NCI-H2107 treated with DMSO at 0.1 percent for 48 hours (cell line): ENCODE measurements around the gene PAXX.
"Not testable (repeated sequence)": the region's sequence is repeated elsewhere in the genome, so short reads cannot be mapped to it uniquely, and the experiment has no call there.

Experiments
- DNase-seq: peaks from one replicate; lab custom pipeline; 2025; ENCODE audit not compliant: unreplicated experiment; lab: John Stamatoyannopoulos, UW

PAXX gene

DNA sequence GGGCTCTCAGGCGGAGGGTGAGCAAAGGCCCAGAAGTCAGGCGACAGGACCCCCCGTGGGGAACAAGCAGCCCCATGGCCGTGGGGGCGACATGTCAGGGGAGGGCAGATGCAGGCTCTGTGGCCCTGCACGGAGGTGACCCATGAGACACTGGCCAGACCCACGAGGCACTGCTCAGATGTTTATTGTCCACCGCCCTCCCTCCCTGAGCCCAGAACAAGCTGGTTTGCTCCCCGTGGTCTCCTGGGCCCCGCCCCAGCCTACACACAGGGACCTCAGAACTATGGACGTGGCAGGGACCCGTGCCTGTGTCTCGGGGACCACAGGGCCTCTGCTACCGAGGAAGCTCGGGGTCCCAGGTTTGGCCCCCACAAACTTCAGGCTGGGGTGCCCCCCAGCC is 37.8 kb downstream of the PAXX start:
- no peak for DNase-seq

DNA sequence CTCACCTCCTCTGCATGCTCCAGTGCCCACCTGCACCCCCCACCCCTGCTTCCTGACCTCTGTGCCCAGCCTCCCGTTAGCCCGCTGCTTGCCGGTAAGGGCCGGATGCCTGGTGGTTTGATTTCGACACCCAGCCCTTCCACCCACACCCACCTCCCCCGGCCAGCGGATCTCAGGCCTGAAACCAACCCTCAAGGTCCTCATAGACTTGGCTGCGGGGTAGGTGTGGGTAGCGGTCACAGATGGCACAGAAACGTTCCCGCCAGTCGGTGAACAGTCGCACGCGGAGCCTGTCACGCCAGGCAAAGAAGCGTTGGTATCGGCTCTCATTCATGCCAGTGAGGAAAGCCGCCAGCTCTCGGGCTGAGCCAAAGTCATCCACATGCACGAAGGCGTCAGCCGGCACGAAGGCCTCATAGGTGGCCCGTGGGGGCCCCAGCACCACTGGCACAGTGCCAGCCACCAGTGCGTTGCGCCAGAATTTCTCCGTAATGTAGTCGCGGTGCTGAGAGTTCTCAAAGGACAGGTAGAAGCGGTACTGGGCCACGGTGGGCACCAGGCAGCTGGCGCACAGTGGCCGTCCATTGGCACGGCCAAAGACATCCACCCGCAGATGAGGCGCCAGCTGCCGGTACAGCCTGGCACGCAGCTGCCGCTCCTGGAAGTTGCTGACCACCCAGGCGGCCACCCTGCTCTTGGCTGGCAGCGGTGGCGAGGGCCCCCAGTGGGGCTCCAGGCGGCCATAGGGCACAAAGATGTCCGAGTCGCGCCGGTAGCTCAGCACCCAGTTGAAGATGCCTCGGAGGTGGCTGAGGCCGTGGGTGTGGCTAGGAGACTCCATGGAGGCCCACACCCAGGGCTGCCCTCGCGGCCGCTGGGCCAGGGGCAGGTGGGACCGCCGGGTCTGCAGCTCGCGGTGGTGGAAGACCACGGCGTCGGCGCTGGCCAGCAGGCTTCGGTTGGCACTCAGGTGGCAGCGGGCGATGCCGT is 38.6 kb downstream of the PAXX start:
- no peak for DNase-seq

DNA sequence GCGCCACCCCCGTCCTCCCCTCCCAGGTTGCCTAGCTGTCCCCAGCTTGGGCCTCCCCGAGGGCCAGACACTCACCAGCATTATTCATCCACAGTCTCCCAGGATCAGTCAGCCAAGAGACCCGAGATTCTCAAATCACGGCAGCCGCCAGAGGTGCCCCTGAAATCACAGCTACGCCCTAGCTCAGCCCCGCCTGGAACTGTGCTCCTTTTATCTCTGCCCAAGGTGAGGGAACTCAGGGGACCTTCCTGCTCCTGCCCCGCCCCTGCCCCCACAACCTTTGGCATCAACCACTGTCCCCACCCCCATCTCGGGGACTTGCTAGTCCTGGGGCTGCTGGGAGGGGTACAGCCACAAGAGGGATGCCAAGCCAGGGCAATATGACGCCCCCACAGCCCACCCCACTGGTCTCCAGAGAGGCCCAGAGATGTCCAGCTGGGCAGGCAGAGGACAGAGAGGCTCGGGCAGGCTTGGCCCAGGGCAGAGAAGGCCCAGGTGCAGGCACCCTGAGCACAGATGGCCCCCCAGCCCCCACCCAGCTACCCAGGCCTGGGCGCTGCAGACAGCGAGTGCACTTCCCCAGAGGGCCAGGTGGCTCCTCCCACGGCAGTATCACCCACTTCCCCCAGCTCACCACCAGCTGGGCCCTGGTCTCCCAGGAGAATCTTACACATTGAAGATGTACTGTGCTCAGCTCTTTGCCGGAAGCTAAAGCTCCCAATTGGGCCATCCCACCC is 39.9 kb downstream of the PAXX start, which contains the start of gene FUT7:
FUT7 (minus strand) TSS at position 185 of the 737 bp plus-strand sequence; CDS start at position 88, 97 bp downstream.
- no peak for DNase-seq

DNA sequence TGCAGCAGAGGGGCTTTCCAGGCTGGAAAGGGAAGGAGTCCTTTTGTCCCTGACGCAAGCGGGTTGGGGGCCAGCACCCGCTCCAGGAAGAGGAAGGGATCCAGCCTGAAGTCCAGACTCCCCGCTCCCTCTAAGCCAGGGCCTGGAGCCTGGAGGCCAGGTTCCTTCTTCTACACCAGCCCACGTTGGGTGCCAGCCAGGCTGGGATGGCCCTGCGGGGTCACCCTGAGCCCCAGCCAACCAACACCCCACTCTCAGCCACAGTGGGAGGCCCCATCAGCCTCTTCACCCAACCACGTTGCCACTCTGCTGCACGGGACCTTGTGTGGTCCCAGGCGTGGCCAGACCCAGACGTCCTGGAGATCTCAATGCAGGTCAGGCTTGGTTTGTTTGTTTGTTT is 40.6 kb downstream of the PAXX start:
- no peak for DNase-seq

DNA sequence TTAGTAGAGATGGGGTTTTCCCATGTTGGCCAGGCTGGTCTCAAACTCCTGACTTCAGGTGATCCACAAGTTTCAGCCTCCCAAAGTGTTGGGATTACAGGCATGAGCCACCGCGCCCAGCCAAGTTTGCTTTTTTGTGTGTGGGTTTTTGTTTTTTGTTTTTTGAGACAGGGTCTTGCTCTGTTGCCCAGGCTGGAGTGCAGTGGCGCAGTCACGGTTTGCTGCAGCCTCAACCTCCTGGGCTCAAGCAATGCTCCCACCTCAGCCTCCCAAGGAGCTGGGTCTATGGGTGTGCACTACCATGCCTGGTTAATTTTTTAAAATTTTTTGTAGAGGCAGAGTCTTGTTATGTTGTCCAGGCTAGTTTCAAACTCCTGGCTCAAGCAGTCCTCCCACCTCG is 41.3 kb downstream of the PAXX start:
- not testable (repeated sequence) for DNase-seq

DNA sequence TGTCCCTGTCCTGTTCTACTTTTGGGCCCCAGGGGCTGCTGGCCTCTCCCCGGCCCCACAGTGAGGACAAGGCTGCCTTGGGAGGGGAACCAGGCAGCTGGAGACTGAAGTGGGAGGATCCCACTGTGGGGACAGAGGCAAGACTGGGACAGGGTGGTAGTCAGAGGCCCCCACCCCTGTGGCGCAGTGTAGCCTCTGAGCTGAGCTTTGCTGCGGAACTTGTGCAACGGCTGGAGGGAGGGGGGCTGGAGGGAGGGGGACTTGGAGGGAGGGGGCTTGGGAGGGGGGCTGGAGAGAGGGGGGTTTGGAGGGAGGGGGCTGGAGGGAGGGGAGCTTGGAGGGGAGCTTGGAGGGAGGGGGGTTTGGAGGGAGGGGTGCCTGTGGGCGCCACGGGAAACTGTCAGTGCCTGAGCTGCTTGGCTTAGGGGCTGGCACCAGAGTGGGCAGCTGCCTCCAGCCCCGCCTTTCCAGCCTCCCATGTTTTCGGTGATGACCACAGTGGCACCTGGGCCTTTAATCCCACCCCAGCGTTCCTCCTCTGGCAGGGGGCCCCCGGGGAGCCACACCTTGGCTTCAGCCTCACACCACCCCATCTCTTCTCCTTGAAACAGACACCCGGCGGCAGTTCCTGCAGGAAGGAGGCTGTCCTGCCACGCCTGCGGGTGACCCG is 42.0 kb downstream of the PAXX start:
- no peak for DNase-seq

DNA sequence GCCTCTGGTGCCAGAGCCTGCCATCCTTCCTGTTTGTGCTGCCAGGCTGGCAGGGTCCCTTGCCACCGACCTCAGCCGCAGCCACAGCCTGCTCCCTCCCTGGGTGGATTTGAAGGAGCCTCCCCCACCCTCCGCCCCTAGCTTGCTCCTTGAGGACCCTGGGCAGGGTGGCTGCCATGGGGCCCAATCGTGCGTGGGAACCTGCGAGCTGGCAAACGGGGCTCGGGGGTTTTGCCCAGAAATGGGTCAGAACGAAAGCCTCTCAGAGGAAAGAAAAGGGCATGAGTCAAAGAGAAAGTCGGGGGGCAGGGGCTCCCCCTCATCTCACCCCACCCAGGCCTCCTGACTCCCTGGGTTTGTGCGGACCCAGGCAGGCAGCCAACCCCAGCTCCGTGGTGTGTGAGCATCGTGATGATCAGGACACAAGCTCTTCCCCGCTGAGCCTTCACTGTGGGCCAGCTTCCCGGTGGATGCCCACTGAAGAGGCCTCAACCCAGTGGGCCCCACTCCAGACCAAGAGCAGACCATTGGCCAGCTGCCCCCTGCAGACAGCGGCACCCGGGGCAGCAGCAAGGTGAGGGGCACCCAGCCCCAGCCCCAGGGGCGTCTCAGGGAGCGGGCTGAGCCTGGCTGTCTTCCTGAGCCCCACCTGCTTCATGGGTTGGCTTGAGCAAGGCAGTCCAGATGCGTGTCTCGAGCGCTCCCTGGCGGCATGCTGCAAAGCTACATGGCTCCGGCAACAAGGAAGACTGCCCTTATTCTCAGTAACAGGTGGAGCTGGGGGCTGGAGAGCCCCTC is 42.7 kb downstream of the PAXX start:
- peak; percentile 86 for DNase-seq

DNA sequence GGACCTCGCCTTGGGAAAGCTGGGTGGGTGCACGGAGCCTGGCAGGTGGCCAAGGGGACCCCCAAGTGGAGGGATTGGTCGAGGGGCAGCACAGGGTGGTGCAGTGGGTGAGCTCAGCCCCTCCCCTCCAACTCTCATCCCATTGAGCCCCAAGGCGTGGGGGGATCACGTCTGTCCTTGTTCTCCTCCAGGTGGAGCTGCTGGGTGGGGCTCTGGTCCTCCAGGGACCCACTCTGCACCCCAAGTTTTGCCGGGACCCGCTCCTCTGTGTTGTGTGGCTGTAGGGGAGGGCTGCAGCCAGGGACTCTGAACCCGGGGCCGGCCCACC is 43.2 kb downstream of the PAXX start:
- no peak for DNase-seq

DNA sequence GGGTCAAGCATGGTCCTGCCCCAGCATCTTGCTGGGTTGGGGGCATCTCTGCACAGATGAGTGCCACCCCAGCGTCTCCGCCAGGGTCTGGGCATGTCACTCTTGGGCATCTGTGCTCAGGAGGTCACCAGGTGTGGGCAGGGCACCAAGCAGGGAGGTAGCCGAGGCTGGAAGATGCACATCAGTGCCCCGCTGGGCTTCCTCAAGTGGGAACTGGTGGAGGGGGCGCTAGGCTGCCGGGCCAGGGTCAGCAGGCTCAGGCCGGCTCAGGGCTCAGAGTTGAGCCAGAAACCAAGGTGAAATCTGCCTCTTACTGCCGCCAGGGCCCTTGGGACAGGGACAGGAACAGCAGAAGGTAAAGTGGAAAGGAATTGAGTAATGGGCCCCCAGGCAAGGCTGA is 43.7 kb downstream of the PAXX start:
- no peak for DNase-seq

DNA sequence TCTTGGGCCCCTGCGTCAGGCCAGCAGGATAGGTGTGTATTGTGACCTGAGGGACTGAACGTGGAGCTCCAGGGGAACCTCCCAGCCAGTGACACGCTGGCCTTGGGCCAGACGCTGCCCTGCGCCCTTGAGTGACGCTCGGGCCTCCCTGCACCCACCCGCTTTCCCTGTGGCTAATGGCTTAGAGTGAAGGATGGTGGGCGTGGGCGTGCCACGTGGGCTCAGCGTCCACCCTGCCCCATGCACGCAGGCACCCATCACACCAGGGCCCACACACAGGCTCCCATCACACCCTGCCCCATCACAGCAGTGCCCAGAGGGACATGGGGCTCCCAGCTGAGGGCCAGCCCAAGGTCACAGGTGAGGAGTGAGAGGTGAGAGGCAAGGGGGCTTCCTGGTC is 44.8 kb downstream of the PAXX start:
- no peak for DNase-seq

DNA sequence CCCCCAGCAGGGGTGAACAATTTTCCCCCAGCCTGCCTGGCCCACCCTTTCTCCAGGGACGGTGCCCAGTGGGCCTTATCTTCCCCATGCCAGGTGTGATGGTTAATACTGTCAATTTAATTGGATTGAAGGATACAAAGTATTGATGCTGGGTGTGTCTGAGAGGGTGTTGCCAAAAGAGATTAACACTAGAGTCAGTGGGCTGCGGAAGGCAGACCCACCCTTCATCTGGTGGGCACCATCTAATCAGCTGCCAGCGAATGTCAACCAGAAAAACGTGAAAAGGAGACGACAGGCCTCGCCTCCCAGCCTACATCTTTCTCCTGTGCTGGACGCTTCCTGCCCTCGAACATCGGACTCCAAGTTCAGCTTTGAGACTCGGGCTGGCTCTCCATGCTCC is 45.3 kb downstream of the PAXX start:
- DNase-seq = no peak

DNA sequence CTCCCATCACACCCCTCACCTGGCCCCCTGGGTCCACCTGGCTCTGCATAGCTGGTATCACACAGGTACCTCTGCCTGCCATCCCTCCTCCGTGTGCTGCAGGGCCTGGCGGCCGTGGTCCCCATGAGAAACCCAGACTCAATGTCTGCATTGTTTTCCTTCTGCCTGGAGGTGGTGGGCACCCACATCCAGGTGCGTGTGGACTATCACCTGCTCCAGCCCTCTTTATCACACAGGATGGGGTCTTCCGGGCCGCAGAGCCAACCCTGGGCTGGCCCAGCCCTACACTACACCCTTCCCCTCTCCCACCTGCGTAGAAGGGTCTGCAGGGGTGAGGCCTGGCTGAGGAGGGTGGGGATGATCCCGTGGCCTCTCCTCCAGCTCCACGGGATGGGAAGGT is 46.7 kb downstream of the PAXX start:
- no peak for DNase-seq

DNA sequence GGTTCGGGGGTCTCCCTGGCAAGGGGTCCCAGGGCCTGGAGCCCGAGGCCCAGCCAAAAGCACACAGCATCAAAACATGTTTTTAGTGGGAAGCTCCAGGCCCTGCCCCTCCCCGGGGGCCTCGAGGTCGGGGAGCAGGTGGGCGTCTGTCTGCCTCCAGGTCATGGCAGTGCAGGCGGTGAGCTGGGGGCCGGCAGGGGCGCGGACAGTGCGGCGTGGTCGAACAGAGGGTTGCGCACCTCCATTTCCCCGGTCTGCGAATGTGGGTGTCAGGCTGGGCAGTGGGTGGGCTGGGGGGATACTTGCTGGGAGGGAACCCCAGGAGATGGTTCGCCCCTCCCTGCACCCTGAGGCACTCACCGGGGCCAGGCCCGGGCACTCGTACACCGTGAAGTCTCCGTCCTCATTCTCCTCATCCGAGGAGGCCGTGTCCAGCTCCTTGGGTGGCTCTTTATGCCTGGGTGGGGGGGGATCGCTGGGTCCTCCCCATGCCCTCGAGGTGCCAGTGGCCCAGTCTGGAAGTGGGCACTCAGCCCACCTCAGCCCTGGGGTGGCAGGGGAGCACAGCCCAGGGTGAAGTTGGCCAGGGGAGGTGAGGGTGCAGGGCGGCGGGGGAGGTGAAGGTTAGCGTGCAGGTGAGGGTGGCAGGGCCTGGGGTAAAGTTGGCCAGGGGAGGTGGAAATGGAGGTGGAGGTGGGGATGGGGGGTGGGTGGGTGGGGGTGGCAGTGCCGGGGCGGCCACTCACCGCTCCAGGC is 47.6 kb downstream of the PAXX start:
- no peak for DNase-seq

DNA sequence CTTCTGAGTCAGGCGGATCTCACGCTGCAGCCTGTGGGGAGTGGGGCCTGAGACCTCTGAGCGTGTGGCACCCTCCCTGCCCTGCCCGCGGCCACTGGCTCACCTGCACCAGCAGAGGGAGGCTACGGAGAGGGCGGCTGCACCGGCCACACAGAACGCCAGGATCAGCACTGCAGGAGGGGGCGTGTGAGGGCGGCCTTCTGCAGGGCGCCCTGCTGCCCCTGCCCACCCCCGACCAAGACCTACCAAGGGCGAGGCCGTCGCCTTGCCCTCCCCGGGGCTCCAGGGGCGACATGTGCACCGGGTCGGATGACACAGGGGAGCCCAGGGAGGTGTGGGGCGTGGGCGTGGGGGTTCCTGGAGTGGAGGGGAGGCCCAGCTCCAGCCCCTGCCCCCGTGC is 48.3 kb downstream of the PAXX start:
- no peak for DNase-seq

DNA sequence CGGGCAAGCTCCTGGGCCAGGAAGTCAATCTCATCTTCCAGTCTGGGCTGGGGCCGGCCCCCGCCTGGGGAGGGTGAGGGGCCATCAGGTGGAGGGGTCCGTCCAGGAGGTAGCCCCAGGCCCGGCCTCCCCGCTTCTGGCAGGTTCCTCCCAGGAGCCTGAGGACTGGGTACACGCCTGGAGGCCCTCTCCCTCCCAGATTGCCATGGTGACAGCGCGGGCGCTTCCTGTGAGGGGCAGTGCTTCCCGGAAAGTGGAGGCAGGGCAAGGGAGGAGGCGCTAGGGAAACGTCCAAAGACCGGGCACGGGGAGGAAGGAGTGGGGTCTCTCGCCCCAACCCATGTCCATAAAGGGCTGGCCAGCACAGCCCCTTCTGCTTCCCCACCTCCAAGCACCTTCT is 48.9 kb downstream of the PAXX start:
- no peak for DNase-seq

DNA sequence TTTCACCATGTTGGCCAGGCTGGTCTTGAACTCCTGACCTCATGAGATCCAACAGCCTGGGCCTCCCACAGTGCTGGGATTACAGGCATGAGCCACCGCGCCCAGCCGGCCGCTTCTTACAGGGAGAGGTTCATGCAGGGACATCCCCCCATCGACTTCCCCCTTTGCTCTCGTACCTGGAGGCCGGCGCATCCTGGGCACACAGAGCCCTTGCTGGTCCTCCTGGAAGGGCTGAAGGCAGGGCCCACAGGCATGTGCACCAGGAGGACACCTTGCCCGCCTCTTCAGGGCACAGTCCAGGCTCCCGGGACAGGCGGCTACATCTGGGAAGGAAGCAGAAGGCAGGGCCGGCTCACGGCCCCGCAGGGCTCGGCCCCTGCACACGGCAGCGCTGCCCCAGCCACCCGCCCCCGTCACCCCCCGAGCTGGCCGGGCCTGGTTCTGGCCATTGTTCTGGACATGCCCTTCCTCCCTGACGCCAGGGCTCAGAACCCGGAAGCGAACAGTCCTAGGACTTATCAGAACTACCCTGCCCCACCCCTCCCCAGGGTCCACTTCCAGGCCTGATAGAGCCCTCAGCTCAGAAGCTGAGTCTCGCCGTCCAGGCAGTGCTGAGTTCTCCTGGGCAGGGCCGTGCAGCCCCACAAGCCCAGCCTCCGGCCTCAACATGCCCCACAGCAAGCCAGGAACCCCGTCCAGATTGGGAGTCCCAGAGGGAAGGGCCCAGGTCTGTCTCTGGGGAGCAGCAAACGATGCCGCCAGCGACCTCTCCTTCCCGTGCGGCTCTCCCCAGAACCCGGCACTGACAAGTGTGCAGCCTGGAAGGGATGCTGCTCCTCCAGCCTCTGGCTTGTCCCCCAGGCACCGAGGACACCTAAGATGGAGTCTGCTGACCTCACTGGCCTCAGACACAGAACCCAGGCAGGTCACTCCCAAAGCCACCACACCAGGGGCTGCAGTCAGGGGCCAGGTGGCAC is 50.8 kb downstream of the PAXX start:
- no peak for DNase-seq
